GM12865 (cell line): ENCODE results near the gene CBARP.

Experiments
- DNase-seq: peaks from one replicate; pipeline ENCODE4 v3.0.0; 2010; ENCODE audit warnings: low read depth
- H3K4me3 ChIP-seq: 2 replicates; pipeline ENCODE4 v1.5.1; 2011; ENCODE audit warnings: mild to moderate bottlenecking, low read depth, low read length, control low read depth
- CTCF ChIP-seq: IDR thresholded peaks from 2 replicates; pipeline ENCODE4 v1.5.1; 2011; ENCODE audit warnings: low read length, control low read depth, low read depth, inconsistent platforms; ENCODE audit not compliant: insufficient read depth; ENCODE audit errors: missing control alignments

Gene CBARP

GRCh38 chr19:1244693-1245451 is 7.1 kb upstream of the CBARP start:
- TF ChIP-seq CTCF = no peak
- H3K4me3 ChIP-seq = peak overlapping the region; percentile 62
- peak; percentile 32 for DNase-seq

GRCh38 chr19:1243768-1244692 is 6.2 kb upstream of the CBARP start:
- H3K4me3 ChIP-seq = peak overlapping the region; percentile 62
- peak; percentile 93 for TF ChIP-seq CTCF
- DNase-seq = peak; percentile 92

GRCh38 chr19:1241417-1242095 is 3.8 kb upstream of the CBARP start, which contains the start of gene ATP5F1D:
ATP5F1D (plus strand) TSS chr19:1241751; CDS start chr19:1241851, 100 bp downstream.
- peak within 1 kb of the TSS; percentile 77 for H3K4me3 ChIP-seq
- DNase-seq = peak; percentile 97
- no peak for TF ChIP-seq CTCF

GRCh38 chr19:1240925-1241324 is 3.1 kb upstream of the CBARP start:
- DNase-seq = no peak
- peak overlapping the region; percentile 77 for H3K4me3 ChIP-seq
- TF ChIP-seq CTCF = no peak

GRCh38 chr19:1239796-1240737 is 2.3 kb upstream of the CBARP start:
- peak overlapping the region; percentile 77 for H3K4me3 ChIP-seq
- peak; percentile 94 for DNase-seq
- TF ChIP-seq CTCF = peak; percentile 85

- no peak overlapping the region for H3K4me3 ChIP-seq
- no peak for DNase-seq
- TF ChIP-seq CTCF = no peak
Observed at GRCh38 chr19:1239420-1239795, 1.6 kb upstream of the CBARP start.
